ENCODE data around the gene CLBA1. TPM values are rescaled to one million over a fixed set of nuclear protein-coding genes. Genes with fewer than 3 reads are reported as not detected.
"Not testable (repeated sequence)": the region's sequence is repeated elsewhere in the genome, so short reads cannot be mapped to it uniquely, and the experiment has no call there.

CLBA1 gene
- total RNA-seq, 2 experiments from 2014 or later = 1.2 TPM

GRCh38 chr14:105027718-105028117 lies 42.1 kb downstream of the CLBA1 start:
- POLR2A ChIA-PET; DNase-seq; H3K4me3 Mint-ChIP-seq; H3K36me3 Mint-ChIP-seq; ATAC-seq (ENCODE audit: low read depth); H3K27me3 Mint-ChIP-seq; H3K9me3 Mint-ChIP-seq; H3K27ac Mint-ChIP-seq; H3K4me1 Mint-ChIP-seq: not testable (repeated sequence)

GRCh38 chr14:105028251-105028927 lies 42.8 kb downstream of the CLBA1 start:
- H3K9me3 Mint-ChIP-seq = peaks cover 1% of the 10 kb centered on the region
- DNase-seq = no peak
- no peak overlapping the region for H3K27ac Mint-ChIP-seq
- no peaks in the 10 kb centered on the region for H3K27me3 Mint-ChIP-seq
- peaks cover 10% of the 10 kb centered on the region for H3K4me1 Mint-ChIP-seq
- no peak overlapping the region for H3K4me3 Mint-ChIP-seq
- POLR2A ChIA-PET = no interaction called here
- H3K36me3 Mint-ChIP-seq = peaks cover 2% of the 10 kb centered on the region
- no peak for ATAC-seq (ENCODE audit: low read depth)

GRCh38 chr14:105029402-105029801 lies 43.8 kb downstream of the CLBA1 start:
- no peak overlapping the region for H3K4me3 Mint-ChIP-seq
- H3K27ac Mint-ChIP-seq = no peak overlapping the region
- POLR2A ChIA-PET = no interaction called here
- peaks cover 1% of the 10 kb centered on the region for H3K9me3 Mint-ChIP-seq
- ATAC-seq (ENCODE audit: low read depth) = no peak
- peaks cover 15% of the 10 kb centered on the region for H3K4me1 Mint-ChIP-seq
- H3K27me3 Mint-ChIP-seq = peaks cover 2% of the 10 kb centered on the region
- H3K36me3 Mint-ChIP-seq = peaks cover 2% of the 10 kb centered on the region
- no peak for DNase-seq

DNA sequence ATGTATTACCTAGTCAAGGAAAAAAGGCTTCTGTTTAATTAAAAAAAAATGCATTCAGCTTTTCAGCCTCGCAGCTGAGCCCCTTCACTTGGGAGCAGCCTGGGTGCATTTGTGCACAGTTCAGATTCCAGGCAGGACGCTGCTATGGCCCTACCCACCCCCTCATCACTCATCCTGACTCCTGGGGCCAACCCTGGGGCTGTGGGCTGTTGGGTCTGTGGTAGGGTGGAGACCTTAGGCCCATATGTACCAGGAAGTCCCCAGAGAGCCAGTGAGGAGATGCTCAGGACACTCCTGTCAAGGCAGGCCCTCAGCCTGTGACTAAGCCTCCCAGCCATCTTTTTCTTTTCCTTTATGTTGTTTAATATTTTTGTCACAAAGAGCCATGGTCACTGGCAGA lies 44.6 kb downstream of the CLBA1 start:
- no peak for ATAC-seq (ENCODE audit: low read depth)
- Mint-ChIP-seq H3K4me3 (no peak overlapping the region), H3K4me1 (peaks cover 15% of the 10 kb centered on the region), H3K9me3 (peaks cover 1% of the 10 kb centered on the region), H3K27ac (no peak overlapping the region), H3K27me3 (peaks cover 2% of the 10 kb centered on the region), H3K36me3 (peaks cover 2% of the 10 kb centered on the region)
- no peak for DNase-seq
- POLR2A ChIA-PET = no interaction called here

DNA sequence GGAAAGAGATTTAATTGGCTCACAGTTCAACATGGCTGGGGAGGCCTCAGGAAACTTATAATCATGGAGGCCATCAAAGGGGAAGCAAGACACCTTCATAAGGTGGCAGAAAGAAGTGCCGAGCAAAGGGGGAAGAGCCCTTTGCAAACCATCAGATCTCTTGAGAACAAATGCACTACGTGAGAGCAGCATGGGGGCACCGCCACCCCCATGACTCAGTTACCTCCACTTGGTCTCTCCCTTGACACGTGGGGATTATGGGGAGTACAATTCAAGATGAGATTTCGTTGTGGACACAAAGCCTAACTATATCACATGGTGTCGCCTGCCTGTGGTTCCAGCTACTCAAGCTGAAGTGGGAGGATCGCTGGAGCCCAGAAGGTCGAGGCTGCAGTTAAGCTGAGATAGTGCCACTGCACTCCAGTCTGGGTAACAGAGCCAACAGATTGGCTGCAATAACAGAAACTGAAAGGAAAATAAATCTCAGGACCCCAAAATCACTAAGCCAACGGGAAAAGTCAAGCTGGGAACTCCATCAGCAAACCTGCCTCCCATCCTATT lies 45.3 kb downstream of the CLBA1 start:
- Mint-ChIP-seq H3K9me3 (peaks cover 1% of the 10 kb centered on the region), H3K36me3 (peaks cover 2% of the 10 kb centered on the region), H3K27me3 (peaks cover 2% of the 10 kb centered on the region), H3K27ac (no peak overlapping the region), H3K4me1 (peaks cover 15% of the 10 kb centered on the region), H3K4me3 (no peak overlapping the region)
- DNase-seq (no peak), ATAC-seq (ENCODE audit: low read depth) (no peak)
- POLR2A ChIA-PET = interaction anchor here (1.1 kb wide), 1 partner anchor 10 kb away, joined by 6 read pairs; the partner anchor contains the start of gene CDCA4

GRCh38 chr14:105032451-105032901 lies 46.9 kb downstream of the CLBA1 start:
- not testable (repeated sequence) for H3K4me1 Mint-ChIP-seq; H3K27ac Mint-ChIP-seq; H3K9me3 Mint-ChIP-seq; DNase-seq; ATAC-seq (ENCODE audit: low read depth); H3K27me3 Mint-ChIP-seq; H3K36me3 Mint-ChIP-seq
- peak overlapping the region; percentile 72 for H3K4me3 Mint-ChIP-seq
- POLR2A ChIA-PET = interaction anchor here (0.6 to 1.6 kb wide), 2 partner anchors 12 to 47 kb away, joined by 4 to 8 read pairs; partner anchors contain the start of genes CDCA4 and CLBA1

DNA sequence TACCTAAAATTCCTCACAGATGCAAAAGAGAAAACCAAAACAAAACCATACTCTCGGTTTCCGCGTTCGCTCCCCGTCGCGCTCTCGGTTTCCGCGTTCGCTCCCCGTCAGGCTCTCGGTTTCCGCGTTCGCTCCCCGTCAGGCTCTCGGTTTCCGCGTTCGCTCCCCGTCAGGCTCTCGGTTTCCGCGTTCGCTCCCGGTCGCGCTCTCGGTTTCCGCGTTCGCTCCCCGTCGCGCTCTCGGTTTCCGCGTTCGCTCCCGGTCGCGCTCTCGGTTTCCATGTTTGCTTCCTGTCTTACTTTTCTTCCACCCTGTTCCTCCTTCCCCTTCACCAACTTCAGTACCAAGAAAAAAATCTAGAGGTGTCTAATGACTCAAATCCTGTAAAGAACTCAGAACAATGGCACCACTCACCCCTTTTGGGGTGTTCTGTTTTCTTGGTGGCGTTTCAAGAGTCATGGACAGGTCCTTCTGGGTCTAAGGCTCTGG lies 47.9 kb downstream of the CLBA1 start:
- H3K4me1 Mint-ChIP-seq; DNase-seq; H3K27me3 Mint-ChIP-seq; H3K36me3 Mint-ChIP-seq; H3K9me3 Mint-ChIP-seq; ATAC-seq (ENCODE audit: low read depth): not testable (repeated sequence)
- POLR2A ChIA-PET = interaction anchor here (0.6 to 1.6 kb wide), 2 partner anchors 13 kb away, joined by 3 to 8 read pairs; partner anchors contain the start of gene CDCA4
- H3K27ac Mint-ChIP-seq = peak overlapping the region; percentile 57
- H3K4me3 Mint-ChIP-seq = peak overlapping the region; percentile 72

- peaks cover 2% of the 10 kb centered on the region for H3K27me3 Mint-ChIP-seq
- no peak overlapping the region for H3K27ac Mint-ChIP-seq
- H3K36me3 Mint-ChIP-seq = no peaks in the 10 kb centered on the region
- peak overlapping the region; percentile 12 for H3K4me3 Mint-ChIP-seq
- H3K4me1 Mint-ChIP-seq = peaks cover 9% of the 10 kb centered on the region
- ATAC-seq (ENCODE audit: low read depth) = no peak
- no peaks in the 10 kb centered on the region for H3K9me3 Mint-ChIP-seq
- POLR2A ChIA-PET = interaction anchor here (1.6 kb wide), 1 partner anchor 14 kb away, joined by 8 read pairs; the partner anchor contains the start of gene CDCA4
- DNase-seq = no peak
Observed at GRCh38 chr14:105034315-105035039, 48.9 kb downstream of the CLBA1 start.

- not testable (repeated sequence) for H3K27ac Mint-ChIP-seq
Observed at GRCh38 chr14:105035616-105036015, 50.0 kb downstream of the CLBA1 start.

GRCh38 chr14:105039458-105040205 lies 54.0 kb downstream of the CLBA1 start:
- H3K9me3 Mint-ChIP-seq = no peaks in the 10 kb centered on the region
- POLR2A ChIA-PET = no interaction called here
- H3K4me1 Mint-ChIP-seq = peaks cover 3% of the 10 kb centered on the region
- H3K27ac Mint-ChIP-seq = no peak overlapping the region
- peaks cover 2% of the 10 kb centered on the region for H3K27me3 Mint-ChIP-seq
- ATAC-seq (ENCODE audit: low read depth) = no peak
- no peak for DNase-seq
- no peak overlapping the region for H3K4me3 Mint-ChIP-seq
- no peaks in the 10 kb centered on the region for H3K36me3 Mint-ChIP-seq

More at GRCh38 chr14:105035616-105036015, 50.0 kb downstream of the CLBA1 start:
- not testable (repeated sequence) for H3K27me3 Mint-ChIP-seq; ATAC-seq (ENCODE audit: low read depth); H3K4me1 Mint-ChIP-seq; H3K4me3 Mint-ChIP-seq; H3K9me3 Mint-ChIP-seq; DNase-seq; H3K36me3 Mint-ChIP-seq
- POLR2A ChIA-PET = interaction anchor here (0.6 kb wide), 1 partner anchor 15 kb away, joined by 3 read pairs; the partner anchor contains the start of gene CDCA4

- no peaks in the 10 kb centered on the region for H3K36me3 Mint-ChIP-seq
- no peak for DNase-seq
- no peak overlapping the region for H3K4me3 Mint-ChIP-seq
- peaks cover 12% of the 10 kb centered on the region for H3K4me1 Mint-ChIP-seq
- H3K27me3 Mint-ChIP-seq = peaks cover 5% of the 10 kb centered on the region
- no peak for ATAC-seq (ENCODE audit: low read depth)
- POLR2A ChIA-PET = interaction anchor here (1.3 kb wide), 1 partner anchor 23 kb away, joined by 3 read pairs; the partner anchor contains the start of gene GPR132
- H3K27ac Mint-ChIP-seq = no peak overlapping the region
- no peaks in the 10 kb centered on the region for H3K9me3 Mint-ChIP-seq
Observed at GRCh38 chr14:105041841-105042765, 56.5 kb downstream of the CLBA1 start.

DNA sequence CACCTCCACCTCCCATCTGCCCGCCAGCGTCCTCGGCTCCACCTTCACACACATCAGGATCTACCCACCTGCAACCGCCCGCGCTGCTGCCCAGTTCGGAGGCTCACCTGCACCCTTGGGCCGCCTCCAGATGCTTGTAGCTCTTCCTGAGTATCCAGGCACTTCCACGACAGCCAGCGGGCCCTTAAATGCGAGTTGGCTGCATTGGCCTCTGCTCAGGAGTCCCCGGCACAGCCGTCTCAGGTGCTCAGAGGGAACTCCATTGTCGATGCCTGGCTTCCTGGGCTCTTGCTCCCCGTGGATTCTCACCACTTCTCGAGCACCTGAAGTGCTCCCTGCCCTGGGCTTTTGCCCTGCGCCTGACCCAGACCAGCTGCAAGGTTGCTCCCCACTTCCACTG lies 57.2 kb downstream of the CLBA1 start:
- H3K36me3 Mint-ChIP-seq = no peaks in the 10 kb centered on the region
- peaks cover 5% of the 10 kb centered on the region for H3K27me3 Mint-ChIP-seq
- no peak overlapping the region for H3K4me3 Mint-ChIP-seq
- peaks cover 12% of the 10 kb centered on the region for H3K4me1 Mint-ChIP-seq
- H3K27ac Mint-ChIP-seq = no peak overlapping the region
- DNase-seq (no peak), ATAC-seq (ENCODE audit: low read depth) (no peak)
- POLR2A ChIA-PET = interaction anchor here (1.3 kb wide), 1 partner anchor 22 kb away, joined by 3 read pairs; the partner anchor contains the start of gene GPR132
- H3K9me3 Mint-ChIP-seq = no peaks in the 10 kb centered on the region

Measured in activated naive CD8-positive, alpha-beta T cell treated with anti-CD3 and anti-CD28 coated beads, Interleukin-2, amount 10 ng/mL, durations not matched to agents 7 days and 5 days (primary cell).